ENCODE measurements around the gene REC8. TPM values are rescaled to one million over a fixed set of nuclear protein-coding genes. Genes with fewer than 3 reads are reported as not detected.

The REC8 gene
- total and polyA plus RNA-seq, 2 of the 13 experiments (the other 11 are each of a cell fraction or from before 2014, with no cell fraction given): 3.4 to 14.7 TPM

DNA sequence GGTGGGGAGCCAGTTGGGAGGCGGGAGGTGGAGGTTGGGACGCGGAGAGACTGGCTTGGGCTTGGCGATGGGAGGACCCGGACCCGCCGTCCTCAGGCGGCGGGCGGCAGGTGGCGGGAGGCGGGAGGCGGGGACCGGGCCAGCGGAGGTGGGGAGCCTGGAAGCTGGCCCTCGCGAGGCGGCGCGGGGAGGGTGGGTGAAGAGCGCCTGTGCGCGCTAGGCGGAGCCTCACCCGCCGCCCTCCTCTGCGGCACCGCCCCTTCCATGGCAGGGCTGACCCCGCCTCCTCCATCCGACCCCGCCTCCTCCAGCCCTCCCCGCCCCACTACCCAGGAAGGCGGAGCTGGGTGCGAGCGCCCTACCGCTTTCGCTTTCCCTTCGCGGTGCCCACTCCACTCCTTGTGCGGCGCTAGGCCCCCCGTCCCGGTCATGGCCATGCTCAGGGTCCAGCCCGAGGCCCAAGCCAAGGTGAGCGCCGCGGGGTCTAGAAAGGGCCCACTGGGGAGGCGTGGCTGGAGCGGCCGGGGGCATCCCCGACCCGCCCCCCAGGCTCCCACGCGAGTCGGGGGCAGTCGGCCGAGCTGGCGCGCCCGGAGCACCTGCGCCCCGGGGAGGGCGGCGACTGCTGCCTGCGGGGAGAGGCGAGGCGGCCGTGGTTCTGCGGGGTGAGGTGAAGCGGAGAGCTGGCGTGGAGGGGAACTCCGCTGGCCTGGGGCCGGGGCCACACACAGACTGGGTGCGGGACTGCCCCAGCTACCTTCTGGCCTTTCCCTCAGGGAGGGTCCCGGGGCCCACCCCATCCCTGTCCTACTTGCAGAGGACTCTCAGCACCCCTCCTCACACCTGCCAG lies 35.8 kb upstream of the REC8 start, which contains the start of gene PSME1 (continued):
- TF ChIP-seq USF2 (IDR thresholded peaks at IDR 0.05; ENCODE audit: low read depth, low read length) (no peak), USF2 (CRISPR knock-in tag; IDR thresholded peaks at IDR 0.05; ENCODE audit: borderline replicate concordance) (no peak), PAF1 (CRISPR knock-in tag; IDR thresholded peaks at IDR 0.05) (no peak), RFX1 (IDR thresholded peaks at IDR 0.05) (no peak), ARID3A (IDR thresholded peaks at IDR 0.05; ENCODE audit: low read depth, low read length) (no peak), THAP9 (CRISPR knock-in tag; IDR thresholded peaks at IDR 0.05; ENCODE audit: borderline replicate concordance) (peak; percentile 77), SUZ12 (IDR thresholded peaks at IDR 0.05; ENCODE audit: low read depth, low read length) (no peak)
- TF ChIP-seq, protein P1, sequence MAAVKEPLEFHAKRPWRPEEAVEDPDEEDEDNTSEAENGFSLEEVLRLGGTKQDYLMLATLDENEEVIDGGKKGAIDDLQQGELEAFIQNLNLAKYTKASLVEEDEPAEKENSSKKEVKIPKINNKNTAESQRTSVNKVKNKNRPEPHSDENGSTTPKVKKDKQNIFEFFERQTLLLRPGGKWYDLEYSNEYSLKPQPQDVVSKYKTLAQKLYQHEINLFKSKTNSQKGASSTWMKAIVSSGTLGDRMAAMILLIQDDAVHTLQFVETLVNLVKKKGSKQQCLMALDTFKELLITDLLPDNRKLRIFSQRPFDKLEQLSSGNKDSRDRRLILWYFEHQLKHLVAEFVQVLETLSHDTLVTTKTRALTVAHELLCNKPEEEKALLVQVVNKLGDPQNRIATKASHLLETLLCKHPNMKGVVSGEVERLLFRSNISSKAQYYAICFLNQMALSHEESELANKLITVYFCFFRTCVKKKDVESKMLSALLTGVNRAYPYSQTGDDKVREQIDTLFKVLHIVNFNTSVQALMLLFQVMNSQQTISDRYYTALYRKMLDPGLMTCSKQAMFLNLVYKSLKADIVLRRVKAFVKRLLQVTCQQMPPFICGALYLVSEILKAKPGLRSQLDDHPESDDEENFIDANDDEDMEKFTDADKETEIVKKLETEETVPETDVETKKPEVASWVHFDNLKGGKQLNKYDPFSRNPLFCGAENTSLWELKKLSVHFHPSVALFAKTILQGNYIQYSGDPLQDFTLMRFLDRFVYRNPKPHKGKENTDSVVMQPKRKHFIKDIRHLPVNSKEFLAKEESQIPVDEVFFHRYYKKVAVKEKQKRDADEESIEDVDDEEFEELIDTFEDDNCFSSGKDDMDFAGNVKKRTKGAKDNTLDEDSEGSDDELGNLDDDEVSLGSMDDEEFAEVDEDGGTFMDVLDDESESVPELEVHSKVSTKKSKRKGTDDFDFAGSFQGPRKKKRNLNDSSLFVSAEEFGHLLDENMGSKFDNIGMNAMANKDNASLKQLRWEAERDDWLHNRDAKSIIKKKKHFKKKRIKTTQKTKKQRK (IDR thresholded peaks at IDR 0.05; ENCODE audit: low read length): no peak
- TF ChIP-seq, protein P2, sequence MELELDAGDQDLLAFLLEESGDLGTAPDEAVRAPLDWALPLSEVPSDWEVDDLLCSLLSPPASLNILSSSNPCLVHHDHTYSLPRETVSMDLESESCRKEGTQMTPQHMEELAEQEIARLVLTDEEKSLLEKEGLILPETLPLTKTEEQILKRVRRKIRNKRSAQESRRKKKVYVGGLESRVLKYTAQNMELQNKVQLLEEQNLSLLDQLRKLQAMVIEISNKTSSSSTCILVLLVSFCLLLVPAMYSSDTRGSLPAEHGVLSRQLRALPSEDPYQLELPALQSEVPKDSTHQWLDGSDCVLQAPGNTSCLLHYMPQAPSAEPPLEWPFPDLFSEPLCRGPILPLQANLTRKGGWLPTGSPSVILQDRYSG (CRISPR knock-in tag; IDR thresholded peaks at IDR 0.05): peak; percentile 93

Data from HepG2 (cell line).